ENCODE results near the gene HSCB. TPM values are rescaled to one million over a fixed set of nuclear protein-coding genes. Genes with fewer than 3 reads are reported as not detected.

HSCB gene
- total and polyA plus RNA-seq, 2 donors (not counting 1 experiment from before 2014, with no cell fraction given): 17.7 to 26.6 TPM

DNA sequence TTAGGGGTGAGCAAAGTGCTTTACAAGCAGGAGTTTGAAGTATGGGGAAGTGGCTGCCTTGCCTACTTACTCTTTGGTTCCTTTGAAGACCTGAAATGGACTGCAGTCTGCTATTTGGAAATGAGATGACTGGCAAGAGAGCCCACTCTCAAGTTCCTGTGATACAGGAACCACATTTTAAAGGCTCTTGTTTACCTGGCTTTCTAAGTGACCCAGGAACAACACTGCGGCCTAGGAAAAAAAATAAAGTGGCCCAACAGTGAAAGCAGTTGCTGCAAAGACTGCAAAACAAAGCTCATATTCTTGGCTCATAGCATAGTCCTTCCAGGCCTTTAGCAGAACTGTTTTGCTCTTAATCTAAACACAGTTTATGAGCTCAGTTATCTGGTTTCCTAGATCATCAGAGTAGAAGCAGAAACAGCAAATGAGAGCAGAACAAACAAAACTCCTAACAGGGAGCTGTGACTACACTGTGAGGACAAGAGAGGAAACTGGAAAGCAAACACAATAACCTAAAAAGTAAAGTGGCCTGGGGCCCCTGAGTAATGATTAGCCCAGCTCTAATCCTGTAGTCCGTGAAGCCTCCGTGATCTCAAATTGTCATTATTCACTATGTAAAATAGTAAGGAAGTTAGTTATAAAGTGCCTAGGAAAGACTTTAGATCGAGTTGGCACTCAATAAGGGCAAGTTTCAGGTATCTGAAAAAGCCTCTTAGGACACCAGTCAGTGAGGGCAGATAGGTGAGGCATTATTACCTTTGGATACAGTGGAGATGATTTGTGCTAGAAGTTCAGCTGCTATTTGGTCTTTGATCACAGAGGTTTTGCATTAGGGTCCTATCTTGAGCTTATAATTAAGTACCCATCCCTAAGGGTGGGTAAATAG is 42.2 kb downstream of the HSCB start:
- peaks cover 6% of the 10 kb centered on the region for H3K36me3 ChIP-seq (ENCODE audit: control insufficient read depth, insufficient read depth, low read length)
- H4K20me1 ChIP-seq (ENCODE audit: control insufficient read depth, extremely low read depth, insufficient read depth, low read length): no peaks in the 10 kb centered on the region

DNA sequence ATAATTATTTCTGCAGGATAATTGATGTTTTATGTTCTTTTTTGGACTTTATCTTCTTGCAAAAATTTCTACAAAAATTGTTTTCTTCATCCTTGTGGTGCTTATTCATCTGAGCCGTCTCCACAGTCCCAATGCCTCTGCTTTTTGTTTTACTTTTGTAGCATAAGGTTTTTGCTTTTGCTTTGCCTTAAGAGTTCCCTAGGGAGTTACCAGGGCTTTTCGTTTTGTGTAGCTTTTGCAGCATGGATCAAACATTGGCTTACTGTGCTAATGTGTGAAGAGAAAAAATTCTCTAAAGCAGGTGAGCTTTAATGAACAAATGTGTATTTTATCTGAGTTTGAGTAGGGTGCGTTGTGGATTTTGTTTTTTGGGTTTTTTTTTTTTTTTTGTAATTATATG is 46.8 kb downstream of the HSCB start:
- H3K27ac ChIP-seq (ENCODE audit: insufficient read depth, low read length): no peak overlapping the region
- no peak overlapping the region for H2AFZ ChIP-seq (ENCODE audit: low read length)
- H3K79me2 ChIP-seq (ENCODE audit: control insufficient read depth, insufficient read depth, low read length): no peaks in the 10 kb centered on the region
- H3K36me3 ChIP-seq (ENCODE audit: control insufficient read depth, insufficient read depth, low read length): peaks cover 6% of the 10 kb centered on the region
- no peak overlapping the region for H3K4me3 ChIP-seq (replicated peaks in 1 of 4; ENCODE audit: control extremely low read depth in 1 of 4, insufficient read depth in 1 of 4, low read depth in 3 of 4, low read length in 4 of 4)
- no peak overlapping the region for H3K4me2 ChIP-seq (ENCODE audit: extremely low read depth, insufficient read depth, low read length)
- no peaks in the 10 kb centered on the region for H3K4me1 ChIP-seq (ENCODE audit: control insufficient read depth, extremely low read depth, insufficient read depth, low read length)
- no peak for DNase-seq (ENCODE audit: low read depth in 2 of 2)
- H4K20me1 ChIP-seq (ENCODE audit: control insufficient read depth, extremely low read depth, insufficient read depth, low read length): no peaks in the 10 kb centered on the region
- H3K27me3 ChIP-seq (ENCODE audit: control insufficient read depth, insufficient read depth, low read length): no peaks in the 10 kb centered on the region
- TF ChIP-seq EZH2 (IDR thresholded peaks at IDR 0.05; ENCODE audit: low read length, missing control alignments): no peak
- TF ChIP-seq, protein P1, sequence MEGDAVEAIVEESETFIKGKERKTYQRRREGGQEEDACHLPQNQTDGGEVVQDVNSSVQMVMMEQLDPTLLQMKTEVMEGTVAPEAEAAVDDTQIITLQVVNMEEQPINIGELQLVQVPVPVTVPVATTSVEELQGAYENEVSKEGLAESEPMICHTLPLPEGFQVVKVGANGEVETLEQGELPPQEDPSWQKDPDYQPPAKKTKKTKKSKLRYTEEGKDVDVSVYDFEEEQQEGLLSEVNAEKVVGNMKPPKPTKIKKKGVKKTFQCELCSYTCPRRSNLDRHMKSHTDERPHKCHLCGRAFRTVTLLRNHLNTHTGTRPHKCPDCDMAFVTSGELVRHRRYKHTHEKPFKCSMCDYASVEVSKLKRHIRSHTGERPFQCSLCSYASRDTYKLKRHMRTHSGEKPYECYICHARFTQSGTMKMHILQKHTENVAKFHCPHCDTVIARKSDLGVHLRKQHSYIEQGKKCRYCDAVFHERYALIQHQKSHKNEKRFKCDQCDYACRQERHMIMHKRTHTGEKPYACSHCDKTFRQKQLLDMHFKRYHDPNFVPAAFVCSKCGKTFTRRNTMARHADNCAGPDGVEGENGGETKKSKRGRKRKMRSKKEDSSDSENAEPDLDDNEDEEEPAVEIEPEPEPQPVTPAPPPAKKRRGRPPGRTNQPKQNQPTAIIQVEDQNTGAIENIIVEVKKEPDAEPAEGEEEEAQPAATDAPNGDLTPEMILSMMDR (conservative IDR thresholded peaks at IDR 0.05 in 1 of 2, IDR thresholded peaks at IDR 0.05 in 1 of 2; ENCODE audit: low read depth in 1 of 2, low read length in 2 of 2): no peak
- no peaks in the 10 kb centered on the region for H3K9me3 ChIP-seq (ENCODE audit: control insufficient read depth, insufficient read depth, low read depth, low read length)
- H3K9ac ChIP-seq (ENCODE audit: insufficient read depth, low read length): no peak overlapping the region

More for the DNA sequence above, 42.2 kb downstream of the HSCB start:
- Histone ChIP-seq H3K9me3 (ENCODE audit: control insufficient read depth, insufficient read depth, low read depth, low read length) (no peaks in the 10 kb centered on the region), H3K79me2 (ENCODE audit: control insufficient read depth, insufficient read depth, low read length) (peaks cover 8% of the 10 kb centered on the region), H3K9ac (ENCODE audit: insufficient read depth, low read length) (no peak overlapping the region), H3K27me3 (ENCODE audit: control insufficient read depth, insufficient read depth, low read length) (no peaks in the 10 kb centered on the region), H2AFZ (ENCODE audit: low read length) (no peak overlapping the region), H3K4me2 (ENCODE audit: extremely low read depth, insufficient read depth, low read length) (no peak overlapping the region), H3K4me3 (replicated peaks in 1 of 4; ENCODE audit: control extremely low read depth in 1 of 4, insufficient read depth in 1 of 4, low read depth in 3 of 4, low read length in 4 of 4) (no peak overlapping the region), H3K4me1 (ENCODE audit: control insufficient read depth, extremely low read depth, insufficient read depth, low read length) (no peaks in the 10 kb centered on the region), H3K27ac (ENCODE audit: insufficient read depth, low read length) (no peak overlapping the region)
- no peak for TF ChIP-seq EZH2 (IDR thresholded peaks at IDR 0.05; ENCODE audit: low read length, missing control alignments)
- TF ChIP-seq, protein P1 (conservative IDR thresholded peaks at IDR 0.05 in 1 of 2, IDR thresholded peaks at IDR 0.05 in 1 of 2; ENCODE audit: low read depth in 1 of 2, low read length in 2 of 2): no peak
- peak in 1 of 2 donors; percentile 28 for DNase-seq (ENCODE audit: low read depth in 2 of 2)

DNA sequence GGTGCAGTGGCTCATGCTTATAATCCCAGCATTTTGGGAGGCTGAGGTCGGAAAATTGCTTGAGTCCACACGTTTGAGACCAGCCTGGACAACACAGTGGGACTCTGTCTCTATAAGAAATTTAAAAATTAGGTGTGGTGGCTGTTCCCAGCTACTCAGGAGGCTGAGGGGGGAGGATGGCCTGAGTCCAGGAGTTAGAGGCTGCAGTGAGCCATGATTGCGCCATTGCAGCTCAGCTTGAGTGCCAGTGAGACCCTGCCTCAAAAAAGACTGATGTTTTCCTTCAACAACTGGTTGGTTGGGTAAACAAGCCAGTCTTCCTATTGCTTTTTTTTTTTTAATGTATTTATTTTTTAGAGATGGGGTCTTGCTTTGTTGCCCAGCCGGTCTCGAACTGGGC is 49.3 kb downstream of the HSCB start:
- H3K4me3 ChIP-seq (replicated peaks in 1 of 4; ENCODE audit: control extremely low read depth in 1 of 4, insufficient read depth in 1 of 4, low read depth in 3 of 4, low read length in 4 of 4): no peak overlapping the region
- TF ChIP-seq, protein P1 (conservative IDR thresholded peaks at IDR 0.05 in 1 of 2, IDR thresholded peaks at IDR 0.05 in 1 of 2; ENCODE audit: low read depth in 1 of 2, low read length in 2 of 2): no peak
- TF ChIP-seq EZH2 (IDR thresholded peaks at IDR 0.05; ENCODE audit: low read length, missing control alignments): no peak
- no peaks in the 10 kb centered on the region for H3K27me3 ChIP-seq (ENCODE audit: control insufficient read depth, insufficient read depth, low read length)
- H3K4me1 ChIP-seq (ENCODE audit: control insufficient read depth, extremely low read depth, insufficient read depth, low read length): no peaks in the 10 kb centered on the region
- H3K27ac ChIP-seq (ENCODE audit: insufficient read depth, low read length): no peak overlapping the region
- no peak for DNase-seq (ENCODE audit: low read depth in 2 of 2)
- H2AFZ ChIP-seq (ENCODE audit: low read length): no peak overlapping the region
- no peaks in the 10 kb centered on the region for H4K20me1 ChIP-seq (ENCODE audit: control insufficient read depth, extremely low read depth, insufficient read depth, low read length)
- H3K79me2 ChIP-seq (ENCODE audit: control insufficient read depth, insufficient read depth, low read length): peaks cover 9% of the 10 kb centered on the region
- no peak overlapping the region for H3K9ac ChIP-seq (ENCODE audit: insufficient read depth, low read length)
- peaks cover 12% of the 10 kb centered on the region for H3K36me3 ChIP-seq (ENCODE audit: control insufficient read depth, insufficient read depth, low read length)
- no peak overlapping the region for H3K4me2 ChIP-seq (ENCODE audit: extremely low read depth, insufficient read depth, low read length)
- no peaks in the 10 kb centered on the region for H3K9me3 ChIP-seq (ENCODE audit: control insufficient read depth, insufficient read depth, low read depth, low read length)

All from fibroblast of lung (primary cell).